SW480 (cell line): Measurements from ENCODE around the gene TEDDM1.
"Not testable (repeated sequence)": the region's sequence is repeated elsewhere in the genome, so short reads cannot be mapped to it uniquely, and the experiment has no call there.

Experiments used
- DNase-seq: peaks from one replicate; pipeline ENCODE4 v3.0.0-alpha.2; 2016; ENCODE audit warnings: low spot score

The TEDDM1 gene

DNA sequence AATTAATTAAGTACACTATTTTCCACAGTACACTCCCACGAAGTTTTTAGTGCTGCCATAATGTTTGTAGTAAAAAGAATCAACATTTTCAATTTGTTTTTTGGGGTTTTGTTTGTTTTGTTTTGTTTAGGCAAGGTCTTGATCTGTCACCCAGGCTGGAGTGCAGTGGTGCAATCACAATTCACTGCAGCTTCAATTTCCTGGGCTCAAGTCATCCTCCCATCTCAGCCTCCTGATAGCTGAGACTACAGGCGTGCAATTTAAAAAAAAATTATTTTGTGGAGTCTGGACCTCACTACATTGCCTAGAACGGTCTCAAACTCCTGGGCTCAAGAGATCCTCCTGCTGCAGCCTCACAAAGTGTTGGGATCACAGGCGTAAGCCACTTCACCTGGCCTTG, 20.3 kb downstream of the TEDDM1 start:
- no peak for DNase-seq

DNA sequence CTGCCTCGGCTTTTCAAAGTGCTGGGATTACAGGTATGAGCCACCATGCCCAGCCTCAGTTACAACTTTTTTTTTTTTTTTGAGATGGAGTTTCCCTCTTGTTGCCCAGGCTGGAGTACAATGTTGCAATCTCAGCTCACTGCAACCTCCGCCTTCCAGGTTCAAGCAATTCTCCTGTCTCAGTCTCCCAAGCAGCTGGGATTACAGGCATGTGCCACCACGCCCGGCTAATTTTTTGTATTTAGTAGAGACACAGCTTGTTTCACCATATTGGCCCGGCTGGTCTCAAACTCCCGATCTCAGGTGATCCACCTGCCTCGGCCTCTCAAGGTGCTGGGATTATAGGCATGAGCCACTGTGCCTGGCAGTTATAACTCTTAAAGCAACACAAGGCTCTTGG, 20.7 kb downstream of the TEDDM1 start:
- DNase-seq = not testable (repeated sequence)

DNA sequence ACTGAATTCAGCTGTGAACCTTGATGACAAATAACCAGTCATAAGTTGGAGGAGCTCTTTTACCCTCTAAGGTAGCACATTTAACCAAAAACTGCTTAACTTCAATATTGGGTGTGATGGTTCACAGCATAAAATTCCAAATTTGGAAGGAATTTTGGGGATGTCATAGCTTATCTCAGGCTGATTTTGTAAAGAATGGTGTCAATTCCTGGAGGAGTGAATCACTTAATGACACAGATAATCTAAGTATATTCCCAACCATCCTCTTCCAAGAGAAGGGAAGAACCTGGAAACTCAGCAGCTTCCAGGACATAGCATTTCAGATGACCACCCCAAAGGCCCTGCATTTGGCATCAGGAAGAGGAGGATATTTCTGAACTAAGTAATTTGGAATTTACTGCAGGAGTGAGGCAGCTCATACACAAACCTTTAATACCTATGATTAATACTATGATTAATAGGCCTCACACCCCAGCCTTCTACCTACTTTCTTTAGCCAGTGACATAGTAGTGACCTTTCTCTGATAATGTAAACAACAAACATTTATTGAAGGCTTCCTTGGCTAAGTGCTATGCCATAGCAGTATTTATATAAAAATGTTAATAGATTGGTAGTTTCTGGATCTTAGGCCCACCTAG, 23.4 kb downstream of the TEDDM1 start:
- DNase-seq = no peak

DNA sequence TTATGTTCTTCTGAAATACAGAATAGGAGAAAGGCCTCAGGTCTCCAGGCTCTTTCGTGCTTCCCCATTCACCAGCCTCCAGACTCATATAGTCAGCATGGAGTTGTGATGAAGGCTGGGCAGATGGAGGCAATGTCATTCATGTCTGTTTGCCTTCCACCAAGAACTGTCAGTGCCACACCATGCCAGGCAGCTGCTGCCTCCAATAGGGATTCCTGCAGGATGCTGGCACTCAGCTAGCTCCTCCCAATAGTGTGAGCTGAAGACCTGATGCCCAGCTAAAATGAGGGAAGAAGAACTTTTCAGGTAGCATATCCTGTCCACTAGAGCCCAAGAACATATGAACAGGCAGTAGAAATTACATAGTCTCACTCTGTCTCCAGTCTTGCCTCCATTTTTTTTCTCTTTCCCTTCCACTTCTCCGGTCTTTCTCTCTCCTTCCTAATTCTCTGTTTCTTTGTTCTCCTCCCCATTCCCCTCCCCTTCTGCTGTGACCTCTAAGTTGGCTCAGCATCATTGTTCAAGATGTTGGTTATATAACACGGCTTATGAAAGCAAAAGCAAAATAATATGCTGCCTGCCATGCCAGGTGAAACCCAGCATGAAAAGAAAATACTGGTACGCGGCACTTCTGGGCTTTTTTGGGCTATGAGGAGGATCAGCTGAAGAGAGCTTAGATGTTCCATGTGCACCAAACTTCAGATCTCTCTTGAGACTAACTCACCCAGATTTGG, 26.2 kb downstream of the TEDDM1 start:
- no peak for DNase-seq

GRCh38 chr1:182370532-182370931, 29.9 kb downstream of the TEDDM1 start:
- DNase-seq = no peak

DNA sequence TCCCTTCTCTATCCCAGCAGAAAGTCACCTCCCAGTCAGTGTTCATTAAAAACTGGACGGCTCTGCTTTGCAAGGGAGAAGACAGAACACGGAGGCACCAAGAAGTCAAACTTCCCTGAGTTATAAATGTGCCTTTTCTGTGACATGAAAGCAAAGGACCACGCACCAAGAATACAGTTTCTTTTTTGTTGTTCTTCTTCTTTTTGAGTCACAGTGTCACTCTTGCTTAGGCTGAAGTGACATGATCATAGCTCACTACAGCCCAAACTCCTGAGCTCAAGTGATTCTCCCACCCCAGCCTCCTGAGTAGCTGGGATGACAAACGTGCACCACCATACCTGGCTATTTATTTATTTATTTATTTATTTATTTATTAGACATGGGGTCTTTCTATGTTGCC, 31.6 kb downstream of the TEDDM1 start:
- no peak for DNase-seq

DNA sequence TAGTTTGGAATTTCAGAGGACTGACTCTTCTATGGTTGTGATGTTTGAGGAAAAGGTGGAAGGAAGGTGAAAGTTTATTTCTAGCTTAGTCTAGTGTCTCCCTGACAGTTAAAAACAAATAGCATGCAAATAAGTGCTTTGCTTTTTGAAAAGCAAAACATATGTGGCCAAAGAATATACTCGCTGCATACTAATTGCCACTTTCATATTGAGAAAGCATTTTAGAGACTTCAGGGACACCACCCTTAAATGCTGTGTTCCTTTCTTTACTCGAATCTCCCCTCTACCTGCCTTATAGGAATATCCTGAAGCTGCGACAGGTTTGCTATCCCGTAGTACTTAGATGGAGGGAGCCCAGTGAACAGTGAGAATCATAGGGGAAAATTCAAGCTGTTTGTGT, 32.1 kb downstream of the TEDDM1 start:
- DNase-seq = no peak

- DNase-seq = no peak
These were observed 32.5 kb downstream of the TEDDM1 start for GRCh38 chr1:182367926-182368325.

DNA sequence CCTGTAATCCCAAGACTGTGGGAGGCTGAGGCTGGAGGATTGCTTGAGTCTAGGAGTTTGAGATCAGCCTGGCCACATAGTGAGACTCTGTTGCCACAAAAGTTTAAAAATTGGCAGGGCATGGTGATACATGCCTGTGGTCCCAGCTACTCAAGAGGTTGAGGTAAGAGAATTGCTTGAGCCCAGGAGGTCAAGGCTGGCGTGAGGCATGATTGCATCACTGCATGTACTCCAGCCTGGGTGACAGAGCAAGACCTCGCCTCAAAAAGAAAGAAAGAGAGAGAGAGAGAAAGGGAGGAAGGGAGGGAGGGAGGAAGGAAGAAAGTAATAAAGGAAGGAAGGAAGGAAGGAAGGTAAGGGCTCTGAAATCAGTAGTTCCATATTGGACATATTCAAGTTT, 33.9 kb downstream of the TEDDM1 start:
- no peak for DNase-seq

DNA sequence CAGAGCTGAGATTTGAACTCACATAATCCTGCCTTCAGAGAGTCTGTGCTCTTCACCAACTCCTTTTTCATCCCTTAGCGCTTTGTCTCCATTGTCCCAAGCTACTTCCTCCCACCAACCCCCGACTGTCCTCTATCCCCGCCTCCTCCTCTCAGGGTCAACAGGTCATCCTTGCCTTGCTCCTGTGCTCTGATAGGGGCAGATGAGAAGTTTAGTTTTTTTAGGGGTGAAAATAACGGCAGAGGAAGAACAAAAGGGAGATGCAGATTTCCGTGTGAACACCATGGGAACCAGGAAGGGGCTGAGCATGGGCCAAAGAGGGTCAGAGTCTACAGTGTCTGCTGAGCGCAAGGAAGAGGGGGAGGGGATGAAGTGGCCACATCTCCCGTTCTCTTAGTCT, 40.8 kb downstream of the TEDDM1 start:
- no peak for DNase-seq

GRCh38 chr1:182357913-182358312, 42.6 kb downstream of the TEDDM1 start:
- no peak for DNase-seq

GRCh38 chr1:182357171-182357570, 43.3 kb downstream of the TEDDM1 start:
- DNase-seq = no peak

- DNase-seq = no peak
These were observed 44.8 kb downstream of the TEDDM1 start for GRCh38 chr1:182355723-182356098.

DNA sequence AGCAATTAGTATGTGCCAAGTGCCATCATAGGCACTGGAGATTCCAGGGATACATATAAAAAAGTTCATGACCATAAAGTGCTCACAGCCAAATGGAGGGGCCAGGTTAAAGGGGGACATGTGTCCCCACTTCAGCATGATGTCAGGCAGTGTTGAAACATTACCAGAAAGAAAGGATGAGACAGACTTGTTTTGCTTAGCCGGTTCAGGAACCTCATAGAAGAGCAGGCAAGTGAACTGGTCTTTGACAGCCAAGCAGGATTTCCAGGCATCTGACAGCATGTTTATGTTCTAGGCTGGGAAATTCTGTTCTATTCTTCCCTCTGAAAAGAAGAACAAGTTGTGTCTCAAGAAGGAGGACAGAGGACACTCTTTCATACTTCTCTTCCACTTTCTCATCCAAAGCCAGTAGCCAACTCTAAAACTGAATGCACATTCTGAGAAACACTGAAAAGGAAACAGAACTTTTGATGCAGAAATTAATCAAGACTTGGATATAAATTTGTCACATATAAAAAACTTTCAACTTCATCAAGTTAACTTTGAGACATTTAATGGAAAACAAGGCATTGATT, 48.6 kb downstream of the TEDDM1 start:
- DNase-seq = no peak

DNA sequence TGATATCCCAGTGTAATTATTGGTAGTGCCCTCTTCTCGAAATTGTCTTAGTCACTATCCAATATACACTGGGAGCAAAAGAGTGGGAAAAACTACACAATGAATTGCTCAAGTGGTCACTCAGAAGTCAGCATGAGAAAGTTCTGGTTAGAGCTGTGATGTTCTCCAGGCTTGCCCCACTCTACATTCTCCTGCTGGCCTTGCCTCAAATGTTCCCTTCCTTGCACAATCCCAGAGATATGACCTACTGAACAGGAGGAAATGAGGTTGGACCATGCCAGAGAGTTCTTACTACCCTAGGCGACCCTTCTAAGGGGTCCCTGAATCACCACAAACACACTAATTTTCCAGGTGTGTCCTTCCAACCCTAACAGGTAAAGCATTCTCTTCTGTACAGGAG, 49.6 kb downstream of the TEDDM1 start:
- no peak for DNase-seq

DNA sequence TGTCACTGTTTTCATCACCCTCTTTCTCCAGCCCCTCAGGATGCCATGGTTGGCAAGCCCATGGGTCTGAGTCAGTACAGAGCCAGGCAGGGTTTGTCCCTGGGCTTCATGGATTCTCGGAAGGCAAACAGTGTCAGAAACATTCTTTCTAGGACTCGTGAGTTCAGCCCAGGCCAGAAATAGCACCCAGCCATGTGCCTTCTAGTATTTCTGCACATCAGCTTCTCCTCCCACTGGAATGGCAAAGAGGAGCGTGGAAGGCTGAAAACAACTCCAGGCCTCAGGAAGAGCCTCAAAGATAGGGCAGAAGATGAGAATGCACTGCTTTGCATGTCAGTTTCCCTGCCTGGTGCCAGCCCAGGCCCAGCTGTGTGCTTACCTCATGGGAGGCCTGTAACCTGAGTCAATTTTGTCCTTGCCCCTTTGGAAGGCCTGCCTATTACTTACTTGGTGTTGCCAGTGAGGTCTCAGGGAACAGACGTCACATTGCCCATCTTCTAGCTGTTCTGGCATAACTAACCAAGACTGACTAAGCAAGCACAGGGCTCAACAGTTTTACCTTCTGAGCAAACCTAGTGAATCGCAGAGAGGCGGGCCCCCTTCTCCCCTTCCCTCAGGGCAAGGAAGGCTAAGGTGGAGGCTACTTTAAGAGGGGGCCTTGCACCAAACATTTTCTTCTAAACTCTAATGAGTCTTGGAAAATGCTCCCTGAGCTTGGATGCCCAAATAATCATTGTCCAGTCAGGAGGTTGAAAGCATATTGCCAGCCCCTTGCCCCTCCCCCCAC, 51.3 kb downstream of the TEDDM1 start:
- DNase-seq = no peak
